NCI-H526 (cell line): ENCODE results near the gene KIF5A.
A peak's percentile ranks its signal among the peaks of the same experiment; 100 is the strongest.

Experiments used
- DNase-seq, 2 experiments: peaks; one replicate each; lab custom pipeline; 2025; lab: John Stamatoyannopoulos, UW

The KIF5A gene

GRCh38 chr12:57620245-57620935 lies 70.5 kb downstream of the KIF5A start:
- DNase-seq = no peak

- no peak for DNase-seq
These were observed 71.2 kb downstream of the KIF5A start for GRCh38 chr12:57620936-57621496.

- peak in 1 of 2 experiments; percentile 76 for DNase-seq
These were observed 71.9 kb downstream of the KIF5A start for GRCh38 chr12:57621497-57622292.

GRCh38 chr12:57622293-57623245 lies 72.7 kb downstream of the KIF5A start:
- no peak for DNase-seq

- no peak for DNase-seq
These were observed 73.5 kb downstream of the KIF5A start for GRCh38 chr12:57623385-57623784.

GRCh38 chr12:57623811-57624390 lies 74.1 kb downstream of the KIF5A start:
- DNase-seq = no peak

GRCh38 chr12:57624441-57625220 lies 74.8 kb downstream of the KIF5A start:
- DNase-seq = no peak

- no peak for DNase-seq
These were observed 75.6 kb downstream of the KIF5A start for GRCh38 chr12:57625261-57626032.

- no peak for DNase-seq
These were observed 76.5 kb downstream of the KIF5A start for GRCh38 chr12:57626111-57626920.

GRCh38 chr12:57626921-57627445 lies 77.1 kb downstream of the KIF5A start:
- no peak for DNase-seq

GRCh38 chr12:57627501-57628279 lies 77.8 kb downstream of the KIF5A start:
- no peak for DNase-seq

GRCh38 chr12:57628280-57629191 lies 78.7 kb downstream of the KIF5A start:
- no peak for DNase-seq

GRCh38 chr12:57629897-57630471 lies 80.1 kb downstream of the KIF5A start:
- DNase-seq = no peak

- DNase-seq = no peak
These were observed 81.1 kb downstream of the KIF5A start for GRCh38 chr12:57630891-57631433.

GRCh38 chr12:57631566-57632072 lies 81.8 kb downstream of the KIF5A start:
- DNase-seq = no peak
